ENCODE results near the gene DOCK10.

Gene DOCK10

DNA sequence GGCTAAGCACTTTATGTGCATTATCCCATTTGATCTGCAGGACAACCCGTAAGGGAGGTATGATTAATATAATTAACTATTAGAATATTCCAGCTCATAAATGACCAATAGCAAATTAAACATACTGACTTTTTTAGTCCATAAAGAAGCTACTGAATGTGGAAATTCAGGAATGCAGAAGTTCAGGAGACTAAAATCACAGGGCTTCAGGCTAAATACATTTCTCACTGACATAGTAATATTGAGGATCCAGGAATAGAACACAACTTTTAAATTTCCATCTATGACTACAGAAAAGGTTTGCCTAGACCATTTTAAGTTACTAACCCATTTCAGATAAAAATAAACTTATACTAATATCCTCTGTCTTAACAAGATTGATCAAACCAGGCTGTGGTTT lies 228.7 kb downstream of the DOCK10 start:
- Mint-ChIP-seq H3K4me3 (no peak overlapping the region), H3K27me3 (ENCODE audit: low read depth) (no peaks in the 10 kb centered on the region), H3K9me3 (peaks cover 12% of the 10 kb centered on the region), H3K27ac (no peak overlapping the region), H3K4me1 (ENCODE audit: low read depth) (peaks cover 3% of the 10 kb centered on the region), H3K36me3 (ENCODE audit: low read depth) (peaks cover 69% of the 10 kb centered on the region)

DNA sequence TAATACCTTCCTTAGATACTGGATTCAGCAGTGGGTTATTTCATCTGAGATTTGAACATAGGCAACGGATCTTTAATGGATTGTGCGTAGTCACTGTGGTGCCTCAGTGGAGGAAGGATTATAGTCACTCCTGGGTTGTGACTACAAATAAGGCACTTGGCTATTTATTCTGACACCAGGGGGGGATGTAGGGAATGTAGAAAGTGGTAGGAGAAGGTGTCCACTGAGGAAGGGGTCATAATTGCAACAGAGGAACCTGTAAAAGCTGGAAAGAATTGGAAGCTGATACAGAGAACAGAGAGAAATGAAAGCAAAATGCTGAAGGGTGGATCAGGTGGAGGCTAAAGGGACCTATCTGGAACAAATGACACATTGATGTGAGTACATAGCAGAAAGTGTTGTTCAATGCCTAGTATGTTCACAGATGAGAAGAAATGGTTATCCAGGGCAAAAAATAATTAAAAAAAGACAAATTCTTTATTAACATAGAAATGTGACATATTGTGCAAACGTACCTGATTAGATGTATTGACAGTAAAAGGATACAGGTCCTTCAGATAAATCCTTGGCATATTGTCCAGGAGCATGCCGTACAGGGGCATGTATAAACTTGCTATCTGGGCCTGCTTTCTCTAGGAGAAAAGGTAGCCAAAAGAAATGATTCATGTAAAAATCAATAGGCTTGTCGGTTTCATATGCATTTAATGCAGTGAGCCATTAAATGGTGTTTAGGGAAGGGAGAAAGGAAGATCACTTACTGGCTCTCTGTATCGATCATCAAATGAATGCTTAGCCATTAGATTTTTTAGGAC lies 234.9 kb downstream of the DOCK10 start:
- Mint-ChIP-seq H3K4me3 (no peak overlapping the region), H3K27me3 (ENCODE audit: low read depth) (no peaks in the 10 kb centered on the region), H3K36me3 (ENCODE audit: low read depth) (peaks cover 68% of the 10 kb centered on the region), H3K4me1 (ENCODE audit: low read depth) (peaks cover 6% of the 10 kb centered on the region), H3K27ac (peak overlapping the region; percentile 26), H3K9me3 (peaks cover 4% of the 10 kb centered on the region)

- Mint-ChIP-seq H3K4me1 (ENCODE audit: low read depth) (peaks cover 4% of the 10 kb centered on the region), H3K4me3 (no peak overlapping the region), H3K27ac (peak overlapping the region; percentile 49), H3K27me3 (ENCODE audit: low read depth) (no peaks in the 10 kb centered on the region), H3K9me3 (no peaks in the 10 kb centered on the region), H3K36me3 (ENCODE audit: low read depth) (peaks cover 66% of the 10 kb centered on the region)
These were observed 238.3 kb downstream of the DOCK10 start for GRCh38 chr2:224803930-224804329.

DNA sequence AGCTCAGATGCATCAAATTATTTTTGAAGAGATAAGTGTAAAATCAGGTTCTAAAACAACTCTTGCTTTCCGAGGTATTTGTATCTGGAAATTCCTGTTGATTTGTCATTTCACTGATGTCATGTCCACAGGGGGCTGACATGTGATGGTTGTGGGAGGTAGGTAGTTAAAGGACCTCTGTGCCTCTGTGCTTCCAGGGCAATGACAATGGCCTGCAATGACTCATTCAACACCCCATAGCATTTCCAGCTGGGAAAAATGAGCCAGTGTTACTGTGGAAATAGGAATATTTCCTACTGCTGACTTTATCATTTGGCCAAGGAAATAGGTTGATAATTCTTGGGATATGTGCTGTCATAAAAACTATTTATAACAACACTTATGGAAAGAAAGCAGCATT lies 239.9 kb downstream of the DOCK10 start:
- H3K27ac Mint-ChIP-seq = no peak overlapping the region
- no peaks in the 10 kb centered on the region for H3K9me3 Mint-ChIP-seq
- H3K27me3 Mint-ChIP-seq (ENCODE audit: low read depth) = no peaks in the 10 kb centered on the region
- peaks cover 65% of the 10 kb centered on the region for H3K36me3 Mint-ChIP-seq (ENCODE audit: low read depth)
- H3K4me3 Mint-ChIP-seq = no peak overlapping the region
- H3K4me1 Mint-ChIP-seq (ENCODE audit: low read depth) = peaks cover 3% of the 10 kb centered on the region

GRCh38 chr2:224801360-224801759 lies 240.9 kb downstream of the DOCK10 start:
- H3K4me1 Mint-ChIP-seq (ENCODE audit: low read depth) = peaks cover 3% of the 10 kb centered on the region
- H3K36me3 Mint-ChIP-seq (ENCODE audit: low read depth) = peaks cover 66% of the 10 kb centered on the region
- H3K4me3 Mint-ChIP-seq = no peak overlapping the region
- H3K9me3 Mint-ChIP-seq = no peaks in the 10 kb centered on the region
- H3K27me3 Mint-ChIP-seq (ENCODE audit: low read depth) = no peaks in the 10 kb centered on the region
- H3K27ac Mint-ChIP-seq = no peak overlapping the region

DNA sequence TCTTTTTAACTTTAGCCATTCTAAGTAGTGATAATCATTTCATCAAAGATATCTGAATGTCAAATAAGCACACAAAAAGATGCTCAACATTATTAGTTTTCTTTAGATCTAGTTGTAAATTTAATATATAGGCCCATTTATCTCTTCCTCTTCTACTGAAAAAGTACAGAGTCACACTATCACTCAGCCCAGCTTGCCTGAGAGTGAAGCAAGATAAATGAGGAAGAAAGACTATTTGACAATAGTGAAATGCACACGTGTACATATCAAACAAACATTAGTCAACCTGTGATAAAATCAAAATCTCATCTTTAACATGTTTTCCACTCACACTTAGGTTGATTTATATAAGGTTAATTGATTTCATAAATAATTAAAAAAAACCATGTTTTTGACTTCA lies 242.6 kb downstream of the DOCK10 start:
- Mint-ChIP-seq H3K4me1 (ENCODE audit: low read depth) (peaks cover 3% of the 10 kb centered on the region), H3K9me3 (no peaks in the 10 kb centered on the region), H3K4me3 (no peak overlapping the region), H3K27ac (no peak overlapping the region), H3K36me3 (ENCODE audit: low read depth) (peaks cover 69% of the 10 kb centered on the region), H3K27me3 (ENCODE audit: low read depth) (no peaks in the 10 kb centered on the region)

DNA sequence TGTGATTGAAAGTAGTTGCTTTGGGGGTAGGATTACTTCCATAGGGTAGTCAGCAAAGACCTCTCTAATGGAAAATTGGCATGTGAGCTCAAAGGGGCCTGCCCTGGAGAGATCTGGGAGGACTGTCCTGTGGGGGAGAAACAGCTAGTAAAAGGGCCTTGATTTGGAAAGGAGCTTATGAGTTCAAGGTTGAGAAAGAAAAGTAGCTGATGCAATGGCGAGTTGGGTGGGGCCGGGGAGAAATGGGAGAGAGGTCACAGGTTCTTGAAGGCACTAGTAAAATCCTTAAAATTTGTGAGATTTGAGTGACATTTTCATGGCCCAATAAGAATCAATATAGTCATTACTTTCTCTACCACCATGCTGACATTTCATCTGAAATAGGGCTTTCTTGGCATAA lies 244.1 kb downstream of the DOCK10 start:
- peaks cover 76% of the 10 kb centered on the region for H3K36me3 Mint-ChIP-seq (ENCODE audit: low read depth)
- no peak overlapping the region for H3K27ac Mint-ChIP-seq
- peaks cover 3% of the 10 kb centered on the region for H3K4me1 Mint-ChIP-seq (ENCODE audit: low read depth)
- no peaks in the 10 kb centered on the region for H3K27me3 Mint-ChIP-seq (ENCODE audit: low read depth)
- no peak overlapping the region for H3K4me3 Mint-ChIP-seq
- no peaks in the 10 kb centered on the region for H3K9me3 Mint-ChIP-seq

DNA sequence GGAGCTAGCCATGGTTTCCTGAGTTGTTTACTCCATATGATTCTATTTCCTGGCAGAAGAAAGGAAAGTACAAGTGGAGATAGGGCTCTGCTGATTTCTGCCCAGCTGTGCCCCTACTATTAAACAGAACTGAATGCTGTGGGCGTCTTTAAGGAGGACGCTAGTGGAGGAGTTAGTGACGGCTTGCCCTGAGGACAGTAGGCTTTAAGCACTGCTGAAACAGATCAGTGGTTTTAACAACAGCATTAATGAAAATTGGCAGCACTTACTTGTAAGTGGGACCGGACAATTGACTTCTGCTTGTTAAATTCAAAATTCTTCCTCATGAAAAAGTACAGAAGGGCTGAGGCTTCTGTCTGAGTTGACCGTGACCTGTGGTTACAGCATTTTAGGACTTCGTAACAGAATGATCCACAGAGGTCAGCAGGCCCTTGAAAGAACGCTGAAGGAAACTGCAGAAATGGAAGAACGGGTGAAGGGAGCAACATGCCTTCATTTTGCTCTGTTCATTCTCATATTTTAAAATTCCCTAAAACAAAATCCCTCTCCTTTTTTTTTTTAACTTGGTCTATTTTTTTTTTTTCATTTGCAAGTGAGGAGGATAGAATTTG lies 245.5 kb downstream of the DOCK10 start:
- Mint-ChIP-seq H3K4me1 (ENCODE audit: low read depth) (peaks cover 3% of the 10 kb centered on the region), H3K36me3 (ENCODE audit: low read depth) (peaks cover 70% of the 10 kb centered on the region), H3K27me3 (ENCODE audit: low read depth) (no peaks in the 10 kb centered on the region), H3K27ac (no peak overlapping the region), H3K9me3 (no peaks in the 10 kb centered on the region), H3K4me3 (no peak overlapping the region)

DNA sequence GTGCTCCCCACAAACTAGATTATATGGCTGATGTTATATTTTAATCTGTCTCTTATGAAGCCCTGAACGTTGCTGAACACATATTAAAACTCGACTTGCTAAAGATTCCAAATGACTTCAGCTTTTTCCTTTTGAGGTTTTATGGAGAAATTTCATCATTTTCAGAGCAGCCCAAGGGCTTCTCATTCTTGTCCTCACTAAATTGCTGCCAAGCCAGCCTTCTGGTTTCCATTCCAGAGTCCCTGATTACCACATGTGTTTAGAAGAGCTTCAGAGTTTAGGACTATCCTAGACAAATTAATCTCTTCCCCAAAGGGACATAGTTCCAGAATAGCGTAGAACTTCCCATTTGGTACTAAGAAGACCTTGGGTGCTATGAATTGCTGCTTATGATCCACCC lies 248.3 kb downstream of the DOCK10 start:
- no peaks in the 10 kb centered on the region for H3K9me3 Mint-ChIP-seq
- peaks cover 6% of the 10 kb centered on the region for H3K4me1 Mint-ChIP-seq (ENCODE audit: low read depth)
- no peak overlapping the region for H3K4me3 Mint-ChIP-seq
- peaks cover 66% of the 10 kb centered on the region for H3K36me3 Mint-ChIP-seq (ENCODE audit: low read depth)
- H3K27me3 Mint-ChIP-seq (ENCODE audit: low read depth) = no peaks in the 10 kb centered on the region
- H3K27ac Mint-ChIP-seq = peak overlapping the region; percentile 41

- H3K27ac Mint-ChIP-seq = peak overlapping the region; percentile 2
- H3K4me1 Mint-ChIP-seq (ENCODE audit: low read depth) = peaks cover 7% of the 10 kb centered on the region
- H3K4me3 Mint-ChIP-seq = no peak overlapping the region
- no peaks in the 10 kb centered on the region for H3K9me3 Mint-ChIP-seq
- H3K36me3 Mint-ChIP-seq (ENCODE audit: low read depth) = peaks cover 53% of the 10 kb centered on the region
- no peaks in the 10 kb centered on the region for H3K27me3 Mint-ChIP-seq (ENCODE audit: low read depth)
These were observed 255.4 kb downstream of the DOCK10 start for GRCh38 chr2:224786848-224787247.

DNA sequence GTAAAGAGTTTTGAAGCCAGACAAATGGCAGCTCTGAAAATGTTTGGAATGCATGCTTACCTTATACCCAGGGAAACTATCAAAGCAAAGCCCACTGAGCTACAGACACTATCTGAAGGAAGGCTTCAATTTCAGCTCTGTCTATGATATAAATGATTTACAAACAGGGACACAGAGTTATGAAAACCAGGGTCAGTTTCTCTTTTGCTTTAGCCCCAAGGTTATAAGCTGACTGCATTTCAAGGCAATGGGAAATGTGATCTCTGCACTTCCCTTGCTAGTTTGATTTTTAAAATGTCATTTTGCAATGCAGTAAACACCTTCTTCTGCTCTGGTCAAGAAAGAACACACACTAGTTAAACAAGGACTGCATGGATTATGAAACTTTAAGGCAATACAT lies 260.9 kb downstream of the DOCK10 start:
- Mint-ChIP-seq H3K4me1 (ENCODE audit: low read depth) (peaks cover 13% of the 10 kb centered on the region), H3K27ac (peak overlapping the region; percentile 49), H3K4me3 (no peak overlapping the region), H3K27me3 (ENCODE audit: low read depth) (no peaks in the 10 kb centered on the region), H3K9me3 (no peaks in the 10 kb centered on the region), H3K36me3 (ENCODE audit: low read depth) (peaks cover 48% of the 10 kb centered on the region)

- H3K36me3 Mint-ChIP-seq (ENCODE audit: low read depth) = peaks cover 46% of the 10 kb centered on the region
- H3K9me3 Mint-ChIP-seq = no peaks in the 10 kb centered on the region
- no peak overlapping the region for H3K4me3 Mint-ChIP-seq
- H3K4me1 Mint-ChIP-seq (ENCODE audit: low read depth) = peaks cover 13% of the 10 kb centered on the region
- H3K27me3 Mint-ChIP-seq (ENCODE audit: low read depth) = no peaks in the 10 kb centered on the region
- H3K27ac Mint-ChIP-seq = peak overlapping the region; percentile 41
These were observed 261.4 kb downstream of the DOCK10 start for GRCh38 chr2:224780823-224781222.

DNA sequence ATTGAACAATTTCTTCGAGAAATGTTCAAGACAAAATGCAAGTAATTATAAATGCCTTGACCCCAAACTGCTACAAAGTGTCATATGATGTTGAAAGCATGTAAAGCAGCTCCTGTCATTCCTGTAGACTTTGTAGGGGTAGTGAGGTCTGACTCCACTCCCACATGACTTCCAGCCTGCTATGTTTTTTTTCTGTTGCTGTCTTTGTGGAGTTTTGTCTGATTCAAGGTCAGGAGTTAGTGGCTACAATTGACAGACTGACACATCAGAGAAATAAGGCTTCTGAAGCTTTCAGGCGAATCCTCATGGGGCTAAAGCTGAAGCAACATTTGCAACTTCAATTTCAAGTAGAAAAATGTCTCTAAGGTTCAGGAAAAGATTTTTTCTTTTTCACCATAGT lies 262.2 kb downstream of the DOCK10 start:
- no peaks in the 10 kb centered on the region for H3K9me3 Mint-ChIP-seq
- H3K27ac Mint-ChIP-seq = no peak overlapping the region
- peaks cover 13% of the 10 kb centered on the region for H3K4me1 Mint-ChIP-seq (ENCODE audit: low read depth)
- no peaks in the 10 kb centered on the region for H3K27me3 Mint-ChIP-seq (ENCODE audit: low read depth)
- H3K4me3 Mint-ChIP-seq = no peak overlapping the region
- H3K36me3 Mint-ChIP-seq (ENCODE audit: low read depth) = peaks cover 43% of the 10 kb centered on the region

DNA sequence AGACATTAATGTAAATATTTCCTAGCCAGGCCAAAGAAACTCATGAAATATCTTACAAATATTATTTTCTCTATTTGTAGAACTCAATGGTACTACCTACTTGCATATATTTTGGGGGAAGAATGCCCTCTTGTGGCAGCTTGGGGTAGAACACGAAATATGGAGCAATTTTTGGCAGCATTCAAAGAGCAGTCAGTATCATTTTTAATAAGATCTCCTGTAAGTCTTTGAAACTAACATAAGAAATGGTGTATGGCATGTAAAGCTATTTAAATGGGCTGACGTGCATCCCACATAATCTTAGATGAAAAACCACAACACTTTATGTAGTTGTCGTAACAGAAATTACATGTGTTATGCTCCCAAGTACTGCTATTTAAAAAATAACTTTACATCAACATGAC lies 263.8 kb downstream of the DOCK10 start:
- no peak overlapping the region for H3K4me3 Mint-ChIP-seq
- H3K4me1 Mint-ChIP-seq (ENCODE audit: low read depth) = peaks cover 13% of the 10 kb centered on the region
- no peaks in the 10 kb centered on the region for H3K27me3 Mint-ChIP-seq (ENCODE audit: low read depth)
- peaks cover 44% of the 10 kb centered on the region for H3K36me3 Mint-ChIP-seq (ENCODE audit: low read depth)
- no peaks in the 10 kb centered on the region for H3K9me3 Mint-ChIP-seq
- no peak overlapping the region for H3K27ac Mint-ChIP-seq

DNA sequence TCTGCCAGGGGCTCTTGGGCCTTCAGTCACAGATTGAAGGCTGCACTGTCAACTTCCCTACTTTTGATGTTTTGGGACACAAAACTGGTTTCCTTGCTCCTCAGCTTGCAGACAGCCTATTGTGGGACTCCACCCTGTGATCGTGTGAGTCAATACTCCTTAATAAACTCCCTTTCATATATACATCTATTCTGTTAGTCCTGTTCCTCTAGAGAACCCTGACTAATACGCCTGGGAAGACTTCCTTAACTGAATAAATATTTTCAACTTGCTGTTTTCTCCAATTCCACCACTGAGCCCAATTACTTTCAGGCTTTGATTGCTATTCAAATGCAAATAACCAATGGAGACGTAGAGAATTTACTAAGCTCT lies 264.7 kb downstream of the DOCK10 start:
- no peak overlapping the region for H3K27ac Mint-ChIP-seq
- H3K9me3 Mint-ChIP-seq = no peaks in the 10 kb centered on the region
- H3K36me3 Mint-ChIP-seq (ENCODE audit: low read depth) = peaks cover 52% of the 10 kb centered on the region

More for the DNA sequence above, 264.7 kb downstream of the DOCK10 start:
- H3K27me3 Mint-ChIP-seq (ENCODE audit: low read depth) = no peaks in the 10 kb centered on the region
- peaks cover 13% of the 10 kb centered on the region for H3K4me1 Mint-ChIP-seq (ENCODE audit: low read depth)
- no peak overlapping the region for H3K4me3 Mint-ChIP-seq

Measured in T-helper 1 cell treated with Interleukin-12 subunit alpha and Interleukin-12 subunit beta and Interleukin-4 antibody, amounts not matched to agents 30 μg/mL and 1 μg/mL, for 36 hours (primary cell).